GM19452 (cell line): ENCODE results near the gene ANKRA2.

ENCODE experiments used
- ATAC-seq: cut with Tn5 transposase; IDR thresholded peaks from one replicate; pipeline ENCODE4 v1.9.1; 2021; ENCODE audit not compliant: unreplicated experiment

ANKRA2 gene

GRCh38 chr5:73565139-73565968, at the start of gene ANKRA2, which contains the start of gene UTP15:
Gene ANKRA2 (minus strand): TSS chr5:73565639. CDS start chr5:73562881, 2,758 bp downstream.
Gene UTP15 (plus strand): TSS chr5:73565743. CDS start chr5:73567345, 1,602 bp downstream.
- ATAC-seq = peak; percentile 93

GRCh38 chr5:73615085-73615484, 49.6 kb upstream of the ANKRA2 start:
- ATAC-seq = no peak

- ATAC-seq = no peak
Measured at GRCh38 chr5:73612799-73613198, 47.4 kb upstream of the ANKRA2 start.

GRCh38 chr5:73607228-73607627, 41.8 kb upstream of the ANKRA2 start:
- no peak for ATAC-seq

GRCh38 chr5:73606206-73606753, 40.8 kb upstream of the ANKRA2 start:
- no peak for ATAC-seq

- no peak for ATAC-seq
Measured at GRCh38 chr5:73605223-73606087, 40.0 kb upstream of the ANKRA2 start.

- ATAC-seq = no peak
Measured at GRCh38 chr5:73603998-73604397, 38.6 kb upstream of the ANKRA2 start.

GRCh38 chr5:73599380-73599779, 33.9 kb upstream of the ANKRA2 start:
- no peak for ATAC-seq

GRCh38 chr5:73596705-73597328, 31.4 kb upstream of the ANKRA2 start:
- no peak for ATAC-seq

GRCh38 chr5:73592551-73592950, 27.1 kb upstream of the ANKRA2 start:
- no peak for ATAC-seq

- ATAC-seq = no peak
Measured at GRCh38 chr5:73591698-73592501, 26.5 kb upstream of the ANKRA2 start.

GRCh38 chr5:73591102-73591695, 25.8 kb upstream of the ANKRA2 start:
- ATAC-seq = no peak

- ATAC-seq = peak; percentile 86
Measured at GRCh38 chr5:73587923-73588322, 22.5 kb upstream of the ANKRA2 start.

GRCh38 chr5:73582285-73583145, 17.1 kb upstream of the ANKRA2 start:
- no peak for ATAC-seq

GRCh38 chr5:73565969-73566547, 619 bp upstream of the ANKRA2 start:
- peak; percentile 30 for ATAC-seq

GRCh38 chr5:73564675-73565074, 764 bp downstream of the ANKRA2 start:
- ATAC-seq = peak; percentile 7

GRCh38 chr5:73564018-73564417, 1.4 kb downstream of the ANKRA2 start:
- ATAC-seq = no peak

GRCh38 chr5:73558950-73559349, 6.5 kb downstream of the ANKRA2 start:
- no peak for ATAC-seq

- no peak for ATAC-seq
Measured at GRCh38 chr5:73552642-73553041, 12.8 kb downstream of the ANKRA2 start.
